Testis (tissue), 3 donors: ENCODE data around the gene PROSER3. TPM values are rescaled to one million over a fixed set of nuclear protein-coding genes. Genes with fewer than 3 reads are reported as not detected.

Source experiments
- DNase-seq: peaks from one replicate; pipeline ENCODE4 v3.0.0-alpha.2; 2019
- H3K27ac ChIP-seq, 2 donors: fragments of 200-600 bp; sonication (generic); one replicate each; pipeline ENCODE4 v1.5.1; 2019
- H3K27me3 ChIP-seq: fragments of 200-600 bp; sonication (generic); one replicate; pipeline ENCODE4 v1.5.1; 2019
- H3K36me3 ChIP-seq: fragments of 200-600 bp; sonication (generic); one replicate; pipeline ENCODE4 v1.5.1; 2017; ENCODE audit warnings: low read depth; ENCODE audit errors: missing control alignments
- H3K4me1 ChIP-seq: fragments of 200-600 bp; sonication (generic); one replicate; pipeline ENCODE4 v1.5.1; 2019
- H3K4me3 ChIP-seq, 2 donors: fragments of 200-600 bp; sonication (generic); one replicate each; pipeline ENCODE4 v1.5.1; 2017 to 2019
- H3K9me3 ChIP-seq: fragments of 200-600 bp; sonication (generic); one replicate; pipeline ENCODE4 v1.5.1; 2017
- CTCF ChIP-seq, 3 experiments: fragments of 450-650 bp in 2 of 3; fragments of 200-600 bp in 1 of 3; sonication (generic) in 1 of 3; IDR thresholded peaks; one replicate each; pipeline ENCODE4 v1.5.1; 2016 to 2019; ENCODE audit warnings: antibody characterized with exemption in 3 of 3, mild to moderate bottlenecking in 2 of 3, moderate library complexity in 1 of 3
- POLR2A ChIP-seq: fragments of 450-650 bp; IDR thresholded peaks from one replicate; pipeline ENCODE4 v1.6.1; 2017; ENCODE audit warnings: antibody characterized with exemption, mild to moderate bottlenecking, moderate library complexity
- WGBS, 2 donors: methylation state at CpG; one replicate each; pipeline ENCODE4 v1.1.5; 2018; 5-methylcytosine and 5-hydroxymethylcytosine counted together
- intact Hi-C: fragments of 100-400 bp; cut with DNase I; formaldehyde crosslinking; loops from one replicate; pipeline ENCODE4 v1.15.1; 2023; ENCODE audit warnings: low total_unique reads
- polyA plus RNA-seq: library from polyadenylated mRNA; stranded (reverse); fragments of 350-450 nt; fragmentation: Illumina TruSeq; extraction: RNeasy Lipid Tissue Mini Kit (QIAGEN cat#74804); gene quantifications from one replicate; pipeline ENCODE4 v1.2.3, GENCODE V29; 2014; ENCODE audit warnings: low read depth, low replicate concordance; ENCODE audit not compliant: insufficient read depth
- total RNA-seq, 2 donors: library from RNA; depleted of rRNA; stranded (reverse); fragments of >200 nt; gene quantifications; one replicate each; pipeline ENCODE4 v1.2.3, GENCODE V29; 2016

Gene PROSER3
- total and polyA plus RNA-seq, 3 donors from 2014 or later = 48.3 to 75.9 (median 72.0) TPM

GRCh38 chr19:35740423-35741202, 17.4 kb upstream of the PROSER3 start:
- intact Hi-C loops = no loop called here
- H3K27ac ChIP-seq = peak overlapping the region in 1 of 2 donors; percentile 50
- DNase-seq = peak; percentile 99
- peak overlapping the region; percentile 50 to 56 for H3K4me3 ChIP-seq
- H3K9me3 ChIP-seq = no peaks in the 10 kb centered on the region
- H3K4me1 ChIP-seq = peaks cover 6% of the 10 kb centered on the region
- no peaks in the 10 kb centered on the region for H3K36me3 ChIP-seq
- no peak for TF ChIP-seq POLR2A
- TF ChIP-seq CTCF (IDR thresholded peaks at IDR 0.05) = no peak
- 0 to 1% methylated on average over 39 to 61 of the region's 63 CpGs for WGBS, 2 donors
- no peaks in the 10 kb centered on the region for H3K27me3 ChIP-seq

GRCh38 chr19:35741203-35741515, 16.8 kb upstream of the PROSER3 start:
- Histone ChIP-seq H3K4me3 (peak overlapping the region; percentile 50 to 56), H3K9me3 (no peaks in the 10 kb centered on the region), H3K4me1 (peaks cover 10% of the 10 kb centered on the region), H3K36me3 (no peaks in the 10 kb centered on the region), H3K27me3 (no peaks in the 10 kb centered on the region), H3K27ac (no peak overlapping the region)
- WGBS, 2 donors = 7 to 17% methylated on average over 12 of the region's 12 CpGs
- intact Hi-C loops = no loop called here
- no peak for DNase-seq
- TF ChIP-seq CTCF (IDR thresholded peaks at IDR 0.05) (no peak), POLR2A (no peak)

DNA sequence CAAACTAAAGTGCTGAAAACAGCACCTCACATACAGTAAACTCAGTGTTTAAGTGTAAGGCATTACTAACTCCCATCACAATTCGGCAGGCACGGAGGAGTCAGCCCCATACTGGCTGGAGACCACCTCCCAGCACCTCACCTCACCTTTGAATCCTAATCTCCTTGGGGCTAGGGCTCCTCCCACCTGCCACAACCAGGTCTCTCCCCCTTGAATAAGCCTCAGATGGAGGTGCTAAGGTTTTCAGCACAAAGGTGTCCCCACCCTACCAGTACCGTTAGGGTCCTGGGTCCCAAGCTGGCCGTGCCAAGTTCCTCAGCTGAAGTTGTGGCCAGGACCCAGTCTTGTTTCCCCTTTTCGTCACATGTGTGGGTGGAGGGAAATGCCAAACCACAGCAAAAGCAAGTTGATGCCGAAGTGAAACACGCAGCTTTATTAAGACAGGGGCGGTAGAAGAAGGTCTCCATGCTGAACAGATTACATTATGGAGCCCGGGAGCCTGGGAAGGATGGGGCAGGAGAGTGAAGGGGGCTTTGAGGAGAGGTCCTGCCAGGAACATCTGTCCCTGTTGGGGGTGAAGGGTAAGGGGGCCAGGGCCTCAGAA, 15.8 kb upstream of the PROSER3 start, which contains the start of gene IGFLR1:
IGFLR1 (minus strand) TSS at position 332 of the 604 bp plus-strand sequence. CDS start 1,272 bp downstream, outside the sequence.
- H3K4me3 ChIP-seq = no peak within 1 kb of the TSS
- no peak within 1 kb of the TSS for H3K27ac ChIP-seq
- TF ChIP-seq POLR2A (no peak), CTCF (IDR thresholded peaks at IDR 0.05) (no peak)
- intact Hi-C loops = no loop called here
- DNase-seq = no peak
- 78 to 89% methylated on average over 7 to 9 of the region's 9 CpGs for WGBS, 2 donors
- H3K4me1 ChIP-seq = peaks cover 14% of the 10 kb centered on the region
- no peaks in the 10 kb centered on the region for H3K36me3 ChIP-seq
- no peaks in the 10 kb centered on the region for H3K27me3 ChIP-seq
- H3K9me3 ChIP-seq = no peaks in the 10 kb centered on the region

DNA sequence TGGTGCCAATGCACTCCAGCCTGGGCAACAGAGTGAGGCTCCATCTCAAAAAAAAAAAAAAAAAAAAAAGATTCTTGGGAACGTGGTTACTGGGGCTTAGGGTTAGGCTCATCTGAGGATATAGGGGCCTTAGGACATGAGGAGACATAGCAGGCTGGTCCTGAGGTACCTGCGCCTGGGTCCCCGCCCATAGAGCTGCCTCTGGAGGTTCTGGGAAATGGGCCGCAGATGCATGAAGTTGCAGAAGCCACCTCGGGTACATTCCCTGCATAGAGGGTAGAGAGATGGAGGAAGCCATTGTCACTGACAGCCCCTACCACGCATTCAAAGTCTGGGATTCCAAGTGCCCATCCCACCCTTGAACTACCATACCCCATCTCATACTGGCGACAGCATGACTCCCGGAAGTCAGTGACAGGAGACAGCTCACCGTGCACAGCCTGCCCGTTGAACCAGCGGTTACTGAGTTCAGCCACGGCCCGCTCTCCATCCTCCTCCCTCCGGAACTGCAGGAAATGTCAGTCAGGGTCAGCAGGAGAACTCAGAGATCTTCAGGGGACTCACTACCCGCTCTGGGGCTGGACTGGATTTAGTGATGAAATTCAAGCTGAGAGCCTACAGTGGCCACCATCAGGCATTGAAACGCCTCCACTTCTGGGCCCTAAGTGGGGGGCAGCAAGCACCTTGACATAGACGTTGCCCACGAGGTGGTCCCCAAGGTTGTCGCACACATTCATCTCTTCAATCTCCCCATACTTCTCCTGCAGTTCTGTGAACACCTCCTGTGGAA, 14.1 kb upstream of the PROSER3 start:
- Histone ChIP-seq H3K9me3 (no peaks in the 10 kb centered on the region), H3K36me3 (no peaks in the 10 kb centered on the region), H3K27me3 (no peaks in the 10 kb centered on the region), H3K4me3 (no peak overlapping the region), H3K4me1 (peaks cover 18% of the 10 kb centered on the region), H3K27ac (no peak overlapping the region)
- intact Hi-C loops = no loop called here
- WGBS, 2 donors = 74 to 82% methylated on average over 18 to 19 of the region's 19 CpGs
- no peak for DNase-seq
- TF ChIP-seq CTCF (IDR thresholded peaks at IDR 0.05) (no peak), POLR2A (no peak)
